ENCODE results near the gene HOXB7. TPM values are rescaled to one million over a fixed set of nuclear protein-coding genes. Genes with fewer than 3 reads are reported as not detected.
A peak's percentile ranks its signal among the peaks of the same experiment; 100 is the strongest.

The HOXB7 gene
- total and polyA plus RNA-seq, 2 experiments from 2014 or later: 11.1 to 18.9 TPM

DNA sequence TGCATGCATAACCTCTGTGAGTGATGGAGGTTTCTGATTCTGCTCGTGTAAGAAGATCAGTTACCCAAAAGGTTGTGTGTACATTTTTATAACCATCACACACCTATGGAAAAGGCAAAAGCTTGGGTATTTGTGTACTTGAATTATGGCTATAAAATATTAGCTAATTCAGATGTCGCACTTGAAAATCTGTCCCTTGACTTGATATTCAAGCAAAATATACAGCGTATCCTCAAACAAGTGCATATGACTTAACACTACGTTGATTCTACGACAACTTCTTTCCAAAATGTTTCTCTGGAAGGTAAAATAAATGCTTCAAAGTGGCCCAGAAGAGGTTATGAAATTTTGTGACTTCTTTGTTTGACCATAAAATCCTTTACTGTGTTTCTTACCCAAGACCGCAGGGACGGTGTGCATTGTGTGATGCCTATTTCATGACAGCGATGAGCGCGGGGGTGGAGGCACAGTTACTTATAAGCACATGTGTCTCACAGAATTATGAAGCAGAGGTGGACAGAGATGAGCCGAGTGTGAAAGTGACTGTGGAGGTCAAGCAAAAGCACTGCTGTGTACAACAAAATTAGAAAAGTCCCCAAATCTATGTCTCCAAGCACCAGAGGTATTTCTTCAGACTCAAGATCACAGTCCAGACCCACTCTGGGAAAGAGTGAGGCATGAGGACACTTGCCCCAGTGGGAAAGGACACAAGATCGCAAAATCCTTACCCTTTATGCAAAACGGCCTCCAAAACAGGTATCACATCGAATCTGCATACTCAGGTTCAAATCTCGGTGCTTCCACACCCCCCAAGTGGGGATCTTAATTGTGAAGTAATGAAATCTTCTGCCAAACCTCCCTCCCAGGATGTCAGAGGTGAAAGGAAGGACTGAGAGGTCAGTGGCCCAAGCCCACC lies 19.4 kb upstream of the HOXB7 start:
- H3K79me2 ChIP-seq (ENCODE audit: insufficient read depth): no peaks in the 10 kb centered on the region
- no peak overlapping the region for H3K9ac ChIP-seq
- no peak overlapping the region for H3K27ac ChIP-seq
- H4K20me1 ChIP-seq (ENCODE audit: insufficient read depth): no peaks in the 10 kb centered on the region
- H3K4me1 ChIP-seq (ENCODE audit: insufficient read depth): no peaks in the 10 kb centered on the region
- in situ Hi-C loops (cut with MboI): no loop called here
- no peak overlapping the region for H3K4me3 ChIP-seq
- DNase-seq: no peak
- no peaks in the 10 kb centered on the region for H3K9me2 ChIP-seq (ENCODE audit: insufficient read depth)
- H3K27me3 ChIP-seq (replicated peaks; ENCODE audit: insufficient read depth): peaks cover 98% of the 10 kb centered on the region
- 11 to 14% methylated on average over 15 of the region's 15 CpGs for WGBS, 2 experiments (ENCODE audit: low coverage in 1 of 2, low lambda C conversion rate in 2 of 2, missing lambda C conversion rate in 2 of 2)
- no peak overlapping the region for H3K4me2 ChIP-seq (ENCODE audit: unreplicated experiment)
- H3K36me3 ChIP-seq (ENCODE audit: low read depth): no peaks in the 10 kb centered on the region
- H2AFZ ChIP-seq: no peak overlapping the region
- H3K9me3 ChIP-seq (ENCODE audit: low read depth): no peaks in the 10 kb centered on the region
- no peak for TF ChIP-seq EZH2phosphoT487 (IDR thresholded peaks at IDR 0.05; ENCODE audit: insufficient read depth, low read depth)
- peak; percentile 70 for TF ChIP-seq EZH2 (IDR thresholded peaks at IDR 0.05; ENCODE audit: insufficient read depth, poor library complexity, severe bottlenecking)
- H3F3A ChIP-seq (ENCODE audit: insufficient read depth): no peaks in the 10 kb centered on the region

- no peak for DNase-seq
- Histone ChIP-seq H2AFZ (no peak overlapping the region), H4K20me1 (ENCODE audit: insufficient read depth) (no peaks in the 10 kb centered on the region), H3K79me2 (ENCODE audit: insufficient read depth) (no peaks in the 10 kb centered on the region), H3K9me2 (ENCODE audit: insufficient read depth) (no peaks in the 10 kb centered on the region), H3F3A (ENCODE audit: insufficient read depth) (no peaks in the 10 kb centered on the region), H3K4me3 (no peak overlapping the region), H3K9ac (no peak overlapping the region), H3K4me2 (ENCODE audit: unreplicated experiment) (no peak overlapping the region), H3K9me3 (ENCODE audit: low read depth) (no peaks in the 10 kb centered on the region), H3K36me3 (ENCODE audit: low read depth) (no peaks in the 10 kb centered on the region), H3K27me3 (replicated peaks; ENCODE audit: insufficient read depth) (peaks cover 98% of the 10 kb centered on the region), H3K27ac (no peak overlapping the region), H3K4me1 (ENCODE audit: insufficient read depth) (no peaks in the 10 kb centered on the region)
- WGBS, 2 experiments (ENCODE audit: low coverage in 1 of 2, low lambda C conversion rate in 2 of 2, missing lambda C conversion rate in 2 of 2): 19 to 22% methylated on average over 5 of the region's 5 CpGs
- TF ChIP-seq EZH2 (IDR thresholded peaks at IDR 0.05; ENCODE audit: insufficient read depth, poor library complexity, severe bottlenecking) (no peak), EZH2phosphoT487 (IDR thresholded peaks at IDR 0.05; ENCODE audit: insufficient read depth, low read depth) (no peak)
- in situ Hi-C loops (cut with MboI): no loop called here
Measured at GRCh38 chr17:48629411-48629759, 18.6 kb upstream of the HOXB7 start.

- Histone ChIP-seq H2AFZ (no peak overlapping the region), H3K4me1 (ENCODE audit: insufficient read depth) (no peaks in the 10 kb centered on the region), H3K9me2 (ENCODE audit: insufficient read depth) (no peaks in the 10 kb centered on the region), H3K27me3 (replicated peaks; ENCODE audit: insufficient read depth) (peaks cover 98% of the 10 kb centered on the region), H3F3A (ENCODE audit: insufficient read depth) (no peaks in the 10 kb centered on the region), H3K9ac (no peak overlapping the region), H3K27ac (no peak overlapping the region), H3K36me3 (ENCODE audit: low read depth) (no peaks in the 10 kb centered on the region), H3K9me3 (ENCODE audit: low read depth) (no peaks in the 10 kb centered on the region), H3K4me2 (ENCODE audit: unreplicated experiment) (no peak overlapping the region), H3K79me2 (ENCODE audit: insufficient read depth) (no peaks in the 10 kb centered on the region), H3K4me3 (no peak overlapping the region), H4K20me1 (ENCODE audit: insufficient read depth) (no peaks in the 10 kb centered on the region)
- no peak for TF ChIP-seq EZH2phosphoT487 (IDR thresholded peaks at IDR 0.05; ENCODE audit: insufficient read depth, low read depth)
- no peak for TF ChIP-seq EZH2 (IDR thresholded peaks at IDR 0.05; ENCODE audit: insufficient read depth, poor library complexity, severe bottlenecking)
- 29 to 30% methylated on average over 5 of the region's 5 CpGs for WGBS, 2 experiments (ENCODE audit: low coverage in 1 of 2, low lambda C conversion rate in 2 of 2, missing lambda C conversion rate in 2 of 2)
- in situ Hi-C loops (cut with MboI): no loop called here
- DNase-seq: no peak
Measured at GRCh38 chr17:48628649-48629410, 18.0 kb upstream of the HOXB7 start.

DNA sequence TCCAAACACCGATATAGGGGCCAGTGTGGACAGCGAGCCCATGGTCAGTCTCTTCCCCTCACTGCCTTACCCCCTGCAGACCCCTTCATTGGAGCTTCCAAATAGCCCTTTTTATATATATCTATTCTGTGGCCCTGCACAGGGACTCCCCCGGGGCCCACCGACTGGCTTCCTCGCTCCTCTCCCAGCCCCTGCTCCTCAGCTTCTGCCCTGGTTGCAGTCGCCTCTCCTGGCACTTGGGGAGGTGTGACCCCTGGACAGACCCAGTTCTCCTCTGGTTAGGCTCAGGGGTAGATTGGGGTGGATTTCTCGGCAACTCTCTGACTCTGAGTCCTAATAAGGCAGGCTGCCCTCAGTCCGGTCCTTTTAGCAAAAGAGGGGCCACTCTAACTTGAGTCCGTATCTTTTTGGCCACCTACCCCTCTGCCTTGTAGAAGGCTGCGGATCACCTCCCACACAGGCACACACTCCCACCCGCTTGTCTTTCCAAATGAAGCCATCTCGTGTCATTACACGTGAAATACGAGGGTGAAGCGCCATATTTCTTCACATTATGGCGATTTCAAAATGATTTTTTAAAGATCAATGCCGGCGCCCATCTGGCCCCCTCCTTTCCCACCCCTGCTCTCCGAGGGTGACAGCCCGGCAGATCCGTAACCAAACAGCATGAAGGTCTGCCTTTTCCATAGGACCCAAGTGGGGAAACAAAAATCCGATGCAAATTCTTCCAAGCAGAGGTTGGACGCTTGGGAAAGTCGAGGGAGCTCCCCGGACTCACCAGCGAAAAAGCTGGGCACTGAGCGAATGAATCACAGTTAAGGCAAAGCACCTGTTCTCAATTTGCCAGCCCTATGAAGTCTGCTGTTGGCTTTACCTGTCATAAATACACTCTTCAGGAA lies 17.1 kb upstream of the HOXB7 start:
- no peaks in the 10 kb centered on the region for H3K4me1 ChIP-seq (ENCODE audit: insufficient read depth)
- H3K9ac ChIP-seq: no peak overlapping the region
- 10 to 11% methylated on average over 27 of the region's 27 CpGs for WGBS, 2 experiments (ENCODE audit: low coverage in 1 of 2, low lambda C conversion rate in 2 of 2, missing lambda C conversion rate in 2 of 2)
- in situ Hi-C loops (cut with MboI): no loop called here
- no peaks in the 10 kb centered on the region for H3K9me2 ChIP-seq (ENCODE audit: insufficient read depth)
- no peaks in the 10 kb centered on the region for H3K9me3 ChIP-seq (ENCODE audit: low read depth)
- no peaks in the 10 kb centered on the region for H3K36me3 ChIP-seq (ENCODE audit: low read depth)
- H3F3A ChIP-seq (ENCODE audit: insufficient read depth): no peaks in the 10 kb centered on the region
- H3K79me2 ChIP-seq (ENCODE audit: insufficient read depth): no peaks in the 10 kb centered on the region
- TF ChIP-seq EZH2 (IDR thresholded peaks at IDR 0.05; ENCODE audit: insufficient read depth, poor library complexity, severe bottlenecking) (no peak), EZH2phosphoT487 (IDR thresholded peaks at IDR 0.05; ENCODE audit: insufficient read depth, low read depth) (no peak)
- no peaks in the 10 kb centered on the region for H4K20me1 ChIP-seq (ENCODE audit: insufficient read depth)
- peaks cover 98% of the 10 kb centered on the region for H3K27me3 ChIP-seq (replicated peaks; ENCODE audit: insufficient read depth)
- H3K27ac ChIP-seq: no peak overlapping the region
- H3K4me3 ChIP-seq: no peak overlapping the region
- no peak for DNase-seq
- H2AFZ ChIP-seq: no peak overlapping the region
- no peak overlapping the region for H3K4me2 ChIP-seq (ENCODE audit: unreplicated experiment)

Data from GM23248 (cell line).